Middle frontal gyrus (tissue), 1 donor: ENCODE measurements around the gene HSPB7.
"Not testable (repeated sequence)": the region's sequence is repeated elsewhere in the genome, so short reads cannot be mapped to it uniquely, and the experiment has no call there.

Source experiments
- DNase-seq: peaks from one replicate; pipeline ENCODE4 v3.0.0-alpha.2; 2015; ENCODE audit warnings: low spot score; ENCODE audit errors: extremely low spot score

The HSPB7 gene

DNA sequence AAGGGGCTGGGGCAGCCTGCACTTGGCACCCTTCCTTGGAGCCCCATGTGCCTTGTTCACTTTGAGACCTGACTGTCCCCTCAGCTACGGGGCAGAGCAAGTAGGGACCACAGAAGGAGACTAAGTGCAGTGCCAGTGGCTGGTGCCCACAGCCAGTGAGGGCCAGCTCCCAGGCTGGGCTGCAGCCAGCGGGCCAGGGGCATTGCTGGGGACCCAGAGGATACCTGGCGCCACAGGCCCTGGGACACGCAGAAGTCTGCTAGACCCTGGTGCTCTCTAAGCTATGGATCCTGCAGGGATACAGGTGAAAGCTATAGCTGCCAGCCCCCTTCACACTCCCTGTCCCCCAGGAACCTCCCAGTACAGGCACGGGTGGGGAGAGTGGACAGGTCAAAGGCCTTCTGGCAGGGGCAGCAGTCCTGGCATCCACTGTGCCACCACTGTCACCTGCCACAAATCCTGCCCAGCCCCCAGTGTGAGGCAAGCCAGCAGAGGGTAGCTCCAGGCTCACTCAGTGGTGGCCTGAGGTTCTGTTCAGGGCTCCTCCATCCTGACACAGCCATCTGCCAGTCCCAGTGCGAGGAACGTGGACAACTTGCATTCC is 5.3 kb upstream of the HSPB7 start:
- DNase-seq: no peak

DNA sequence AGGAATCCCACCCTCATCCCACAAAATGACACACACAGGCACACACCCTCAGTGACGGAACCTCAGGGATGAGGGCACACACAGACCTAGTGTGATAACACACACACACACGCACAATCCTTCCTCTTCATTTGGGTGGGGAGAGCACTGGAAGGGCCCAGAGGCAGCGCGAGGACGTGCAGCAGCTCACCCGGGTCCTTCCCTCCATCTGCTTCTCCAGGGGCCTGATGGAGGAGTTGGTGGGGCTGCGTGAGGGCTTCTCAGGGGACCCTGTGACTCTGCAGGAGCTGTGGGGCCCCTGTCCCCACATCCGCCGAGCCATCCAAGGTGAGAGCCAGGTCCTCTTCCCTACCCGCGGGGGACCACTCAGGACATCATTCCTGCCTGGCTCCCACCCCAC is 4.5 kb upstream of the HSPB7 start:
- DNase-seq: no peak

GRCh38 chr1:16021681-16022080 is 3.8 kb upstream of the HSPB7 start, which contains the start of gene CLCNKA:
CLCNKA (plus strand) TSS chr1:16022036; CDS start chr1:16022620, 584 bp downstream.
- no peak for DNase-seq

- DNase-seq: not testable (repeated sequence)
These were observed 3.0 kb upstream of the HSPB7 start for GRCh38 chr1:16020878-16021277.

DNA sequence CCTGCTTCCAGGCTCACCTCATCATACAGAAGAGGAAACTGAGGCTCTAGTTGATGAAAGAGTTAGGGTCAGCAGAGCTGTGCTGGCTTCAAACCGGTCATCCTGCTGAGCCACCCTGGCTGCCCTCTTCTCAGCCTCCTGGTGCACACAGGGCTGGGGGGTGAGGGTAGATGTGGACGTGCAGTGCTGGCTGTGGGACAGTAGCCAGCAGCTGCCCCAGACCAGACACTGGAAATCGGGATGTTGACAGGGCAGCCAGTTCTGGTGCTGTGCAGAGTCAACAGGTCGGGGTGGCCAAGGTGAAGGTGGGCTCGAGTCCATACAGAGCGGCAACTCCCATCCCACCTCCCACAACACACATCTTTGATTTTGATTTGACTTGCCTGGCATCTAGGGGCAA is 2.5 kb upstream of the HSPB7 start:
- no peak for DNase-seq

DNA sequence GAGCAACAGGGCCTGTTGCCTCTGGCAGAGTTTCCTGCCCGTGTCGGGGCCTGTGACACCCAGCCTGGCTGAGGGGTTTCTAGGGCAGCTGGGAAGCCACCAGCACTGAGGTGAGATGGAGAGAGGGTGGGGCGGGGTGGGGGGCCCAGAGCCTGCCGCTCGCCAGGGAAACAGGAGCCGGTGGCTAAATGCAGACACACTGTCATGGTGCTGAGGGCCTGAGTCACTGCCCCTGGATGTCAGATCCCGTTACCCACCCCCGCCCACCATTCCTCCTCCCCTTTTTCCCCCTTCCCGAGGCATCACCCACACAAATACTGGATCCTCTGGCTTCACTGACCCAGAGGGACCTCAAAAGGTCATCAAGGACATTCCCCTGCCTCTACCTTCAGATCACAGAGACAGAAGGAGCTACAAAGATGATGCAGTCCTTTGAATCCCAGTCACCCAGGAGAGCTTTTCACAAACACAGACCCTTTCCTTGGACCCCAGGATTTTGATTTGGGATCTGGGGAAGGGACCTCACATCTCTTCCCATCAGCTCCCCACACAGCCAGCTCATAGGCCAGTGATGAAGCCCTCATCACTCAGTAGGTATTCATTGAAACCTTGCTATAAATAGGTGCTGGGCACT is 1.9 kb upstream of the HSPB7 start:
- no peak for DNase-seq

DNA sequence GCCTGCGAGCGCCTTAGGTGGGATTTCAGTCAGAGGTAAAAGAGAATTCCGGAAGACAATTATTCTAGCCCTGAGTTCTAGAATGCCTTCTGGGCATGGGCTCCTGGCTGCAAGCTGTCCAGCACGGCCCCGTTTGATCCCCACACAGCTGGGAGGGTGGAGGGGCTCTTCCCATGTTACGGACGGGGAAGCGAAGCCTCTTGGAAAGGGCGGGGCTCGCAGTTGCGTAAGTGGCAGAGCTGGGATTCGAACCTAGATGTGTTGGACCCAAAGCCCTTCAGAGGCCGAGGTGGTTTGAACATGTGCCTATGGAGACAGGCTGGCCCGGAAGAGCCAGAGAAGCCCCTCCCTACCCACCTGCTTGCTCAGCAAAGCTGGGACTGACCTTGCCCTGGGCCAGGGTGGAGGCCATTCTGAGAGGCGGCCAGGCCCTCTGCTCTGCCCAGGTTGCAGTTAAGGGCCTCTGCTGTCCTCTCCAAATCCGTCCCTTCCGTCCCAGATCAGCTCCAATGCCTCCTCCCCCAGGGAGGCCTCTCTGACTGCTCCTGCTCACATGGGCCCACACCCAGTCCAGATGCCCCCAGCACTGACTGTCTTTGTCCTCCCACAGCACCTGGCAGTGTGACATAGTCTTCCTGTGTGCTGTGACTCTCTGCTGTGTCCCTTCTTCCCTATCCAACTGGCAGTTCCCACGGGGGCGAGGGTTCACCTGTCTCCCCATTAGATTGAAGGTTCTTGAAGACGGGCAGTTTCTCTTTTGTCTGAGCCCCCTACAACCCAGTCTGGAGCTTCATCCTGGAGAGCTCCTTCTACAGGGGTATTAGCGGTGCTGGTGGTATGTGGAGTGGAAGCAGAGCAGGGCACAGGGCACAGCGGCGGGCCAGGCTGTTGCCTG is 1.2 kb upstream of the HSPB7 start:
- DNase-seq: no peak

DNA sequence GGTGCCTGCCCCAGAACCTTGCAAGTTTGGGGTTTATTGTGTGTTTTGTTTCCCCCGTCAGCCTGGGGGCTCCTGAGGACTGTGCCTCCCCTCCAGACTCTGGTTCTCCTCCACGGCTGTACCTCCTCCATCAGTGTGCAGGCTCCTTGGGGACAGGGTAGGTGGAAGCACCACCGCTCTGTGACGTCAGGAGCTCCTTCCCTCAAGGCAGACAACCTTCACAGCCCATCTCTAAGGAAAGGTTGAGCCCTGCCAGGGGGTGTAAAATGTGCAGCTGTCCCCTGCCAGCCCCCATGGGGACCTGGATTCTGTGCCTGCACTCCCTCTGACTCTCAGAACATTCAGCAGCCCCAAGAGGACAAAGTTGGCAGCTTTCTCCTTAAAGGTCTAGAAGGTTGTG is 465 bp upstream of the HSPB7 start:
- DNase-seq: no peak

GRCh38 chr1:16017076-16017460 is 775 bp downstream of the HSPB7 start:
- DNase-seq: no peak

DNA sequence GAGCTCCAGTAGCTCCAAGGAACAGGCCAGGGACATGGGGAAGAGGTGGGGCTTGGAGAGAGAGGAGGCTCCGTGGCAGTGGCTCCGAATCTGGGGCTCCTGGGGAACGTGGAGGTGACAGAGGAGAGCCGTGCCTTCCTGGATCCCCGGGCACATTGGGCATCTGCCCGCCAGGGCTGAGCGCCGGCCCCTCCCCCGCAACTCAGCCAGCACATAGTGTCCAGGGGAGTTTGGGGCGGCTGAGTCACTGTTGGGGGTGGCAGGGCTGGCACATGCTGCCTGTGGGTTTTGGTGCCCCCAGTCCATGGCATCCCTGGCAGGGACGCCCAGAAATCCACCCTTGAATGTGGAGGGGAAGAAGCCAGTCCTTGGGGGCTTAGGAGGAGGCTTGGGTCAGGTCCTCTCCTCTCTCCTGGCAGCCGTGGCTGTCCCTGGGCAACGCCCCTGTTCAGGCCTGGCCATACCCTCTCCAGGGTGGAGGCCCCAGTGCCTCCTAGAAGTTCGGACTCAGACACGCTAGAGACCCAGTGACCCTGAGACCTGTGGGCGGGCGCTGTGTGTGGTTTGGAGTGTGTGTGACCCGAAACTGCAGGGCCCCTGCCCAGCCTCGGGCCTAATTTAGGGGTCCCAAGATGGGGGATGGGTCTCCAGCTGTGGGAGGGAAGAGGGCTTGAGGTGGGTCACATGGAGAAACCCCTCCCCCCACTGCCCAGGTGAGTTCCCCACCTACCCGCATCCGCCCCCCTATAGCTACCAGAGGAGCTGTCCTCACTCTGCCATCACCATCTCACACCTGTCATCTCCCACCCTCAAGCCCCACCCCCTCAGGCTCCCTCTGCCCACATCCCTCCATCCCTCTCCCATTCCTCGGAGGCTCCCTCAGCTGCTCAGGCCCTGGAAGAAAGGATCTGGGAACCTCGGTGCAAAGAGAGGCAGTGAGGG is 1.6 kb downstream of the HSPB7 start:
- DNase-seq: no peak

- no peak for DNase-seq
These were observed 2.4 kb downstream of the HSPB7 start for GRCh38 chr1:16015491-16015890.

- no peak for DNase-seq
These were observed 3.0 kb downstream of the HSPB7 start for GRCh38 chr1:16014509-16015482.

GRCh38 chr1:16013908-16014258 is 4.0 kb downstream of the HSPB7 start:
- DNase-seq: no peak

DNA sequence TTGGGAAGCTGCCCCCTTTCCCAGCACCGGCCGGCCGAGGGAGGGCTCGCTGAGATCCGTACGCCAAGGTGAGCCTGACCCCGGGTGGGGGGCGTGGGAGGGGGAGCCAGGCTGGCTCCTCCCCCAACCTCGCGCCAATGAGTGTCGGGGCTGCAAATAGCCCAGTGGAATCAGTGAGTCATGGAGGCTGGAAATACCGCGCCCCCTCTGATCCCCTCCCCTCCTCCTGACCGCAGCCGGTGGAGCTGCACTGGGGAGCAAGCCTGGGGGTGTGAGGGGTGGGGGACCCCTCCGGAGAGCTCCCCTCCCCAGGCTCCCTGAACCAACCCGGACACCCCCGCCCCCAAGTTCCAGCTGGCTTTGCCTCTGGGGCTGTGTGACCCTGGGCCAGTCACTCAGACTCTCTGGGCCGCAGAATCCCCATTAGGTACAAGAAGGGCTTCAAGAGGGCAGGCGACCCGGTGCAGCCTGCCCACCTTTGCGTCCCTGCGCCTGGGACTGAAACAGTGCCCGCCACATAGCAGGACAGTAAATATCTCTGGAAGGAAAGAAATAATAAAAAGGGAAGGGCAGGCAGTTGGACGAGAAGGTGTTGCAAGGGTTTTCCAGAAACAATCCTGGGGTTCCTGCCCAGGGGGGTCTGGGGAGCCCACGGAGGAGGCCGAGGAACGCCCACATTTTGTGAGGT is 4.5 kb downstream of the HSPB7 start:
- DNase-seq: no peak

DNA sequence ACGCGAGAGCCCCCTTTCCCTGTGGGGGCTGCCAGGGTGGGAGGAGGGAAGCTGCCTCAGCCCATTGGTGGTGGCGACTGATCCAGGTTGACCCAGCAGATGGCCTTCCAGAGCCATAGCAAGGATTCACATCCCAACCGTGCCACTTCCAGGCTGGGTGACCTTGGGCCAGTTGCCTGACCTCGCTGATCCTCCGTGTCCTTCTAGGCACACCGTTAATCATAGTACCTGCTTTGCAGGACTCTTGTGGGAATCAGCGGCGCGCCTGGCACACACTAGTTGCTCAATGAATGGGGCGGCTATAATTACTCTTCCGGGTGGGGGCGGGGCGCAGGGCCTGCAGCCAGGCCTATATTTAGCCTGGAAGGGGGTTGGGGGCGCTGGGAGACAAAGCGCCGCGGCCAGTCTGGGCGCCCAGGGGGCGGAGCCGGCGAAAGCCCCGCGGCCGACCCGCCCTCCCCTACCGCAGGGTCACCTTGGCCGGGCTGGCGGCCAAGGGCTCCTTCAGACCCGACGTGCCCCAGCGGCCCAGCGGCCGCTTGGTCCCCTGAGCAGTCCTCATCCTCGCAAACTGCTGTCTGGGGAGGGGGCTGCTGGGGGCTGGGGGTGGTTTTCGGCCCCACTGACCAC is 5.1 kb downstream of the HSPB7 start:
- no peak for DNase-seq

DNA sequence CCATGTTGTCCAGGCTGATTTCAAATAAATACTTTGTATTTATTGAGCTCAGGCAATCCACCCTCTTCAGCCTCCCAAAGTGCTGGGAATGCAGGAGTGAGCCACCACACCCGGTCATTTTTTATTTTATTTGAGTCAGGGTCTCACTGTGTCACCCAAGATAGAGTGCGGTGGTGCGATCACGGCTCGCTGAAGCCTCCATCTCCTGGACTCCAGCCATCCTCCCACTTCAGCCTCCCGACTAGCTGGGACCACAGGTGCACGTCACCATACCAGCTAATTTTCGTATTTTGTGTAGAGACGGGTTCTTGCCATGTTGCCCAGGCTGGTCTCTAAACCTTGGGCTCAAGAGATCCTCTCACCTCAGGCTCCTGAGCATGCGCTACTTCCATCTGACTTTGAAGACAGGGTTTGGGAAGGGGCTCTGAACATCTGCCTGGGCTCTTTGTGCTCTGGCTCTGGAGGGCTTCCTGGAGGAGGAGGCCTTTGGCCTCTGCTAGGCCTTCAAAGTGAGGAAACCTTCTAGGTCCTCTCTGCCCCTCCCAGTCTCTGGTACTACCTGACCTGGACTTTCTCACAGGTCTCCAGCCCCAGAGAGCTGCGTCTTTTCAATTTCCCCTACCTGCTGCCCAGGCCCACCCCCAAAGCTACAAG is 5.8 kb downstream of the HSPB7 start:
- DNase-seq: no peak

DNA sequence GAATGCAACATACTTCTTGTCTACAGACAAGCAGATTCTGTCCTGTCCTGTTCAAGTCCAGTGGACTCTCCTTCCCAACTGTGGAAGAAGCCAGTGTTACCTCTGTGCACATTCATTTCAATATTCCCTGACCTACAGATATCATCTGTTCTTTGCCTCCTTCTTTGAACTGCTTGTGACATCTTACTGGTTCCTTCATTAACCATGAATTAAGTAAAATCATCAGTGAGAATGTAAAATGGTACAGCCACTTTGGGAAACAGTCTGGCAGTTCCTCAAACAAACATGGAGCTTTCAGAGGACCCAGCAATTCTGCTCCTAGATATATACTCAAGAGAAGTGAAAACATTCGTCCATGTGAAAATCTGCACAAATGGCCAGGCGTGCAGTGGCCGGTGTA is 7.0 kb downstream of the HSPB7 start:
- no peak for DNase-seq

DNA sequence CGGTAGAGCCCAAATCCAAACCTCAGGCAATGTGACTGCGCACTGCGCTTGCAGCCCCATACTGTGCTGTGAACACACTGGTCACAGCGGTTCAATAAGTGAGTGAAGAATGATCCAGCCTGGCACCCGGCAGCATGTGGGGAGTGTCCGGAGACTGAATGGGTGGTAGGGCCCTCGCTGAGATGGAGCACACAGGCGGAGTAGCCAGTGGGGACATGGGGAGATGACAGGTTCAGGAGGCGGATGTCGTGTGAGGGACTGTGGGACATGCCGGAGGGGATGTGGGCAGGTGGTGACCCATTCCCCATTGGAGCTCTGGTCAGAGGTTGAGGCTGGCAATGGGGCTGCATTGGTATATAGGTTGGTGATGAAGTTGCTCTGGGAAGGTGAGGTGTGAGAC is 8.2 kb downstream of the HSPB7 start:
- no peak for DNase-seq

- no peak for DNase-seq
These were observed 8.8 kb downstream of the HSPB7 start for GRCh38 chr1:16009030-16009460.
